Upper lobe of left lung (tissue), 4 donors: ENCODE data around the gene PRX.

ENCODE experiments used
- CTCF ChIP-seq, 6 experiments: fragments of 450-650 bp in 4 of 6; fragments of 200-600 bp in 2 of 6; sonication (generic) in 2 of 6; IDR thresholded peaks; one replicate each; pipeline ENCODE4 v1.5.1; 2016 to 2019; ENCODE audit warnings: antibody characterized with exemption in 6 of 6
- EP300 ChIP-seq, 4 donors: sonication (generic); formaldehyde crosslinking; IDR thresholded peaks; one replicate each; pipeline ENCODE4 v1.5.1; 2017; ENCODE audit warnings: antibody characterized with exemption in 4 of 4, control low read depth in 2 of 4
- POLR2A ChIP-seq, 4 donors: fragments of 450-650 bp; IDR thresholded peaks; one replicate each; pipeline ENCODE4 v1.5.1; 2016 to 2017; ENCODE audit warnings: antibody characterized with exemption in 4 of 4, mild to moderate bottlenecking in 2 of 4
- POLR2AphosphoS5 ChIP-seq, 2 donors: sonication (generic); formaldehyde crosslinking; IDR thresholded peaks; one replicate each; pipeline ENCODE4 v1.5.1; 2017; ENCODE audit warnings: antibody characterized with exemption in 2 of 2

DNA sequence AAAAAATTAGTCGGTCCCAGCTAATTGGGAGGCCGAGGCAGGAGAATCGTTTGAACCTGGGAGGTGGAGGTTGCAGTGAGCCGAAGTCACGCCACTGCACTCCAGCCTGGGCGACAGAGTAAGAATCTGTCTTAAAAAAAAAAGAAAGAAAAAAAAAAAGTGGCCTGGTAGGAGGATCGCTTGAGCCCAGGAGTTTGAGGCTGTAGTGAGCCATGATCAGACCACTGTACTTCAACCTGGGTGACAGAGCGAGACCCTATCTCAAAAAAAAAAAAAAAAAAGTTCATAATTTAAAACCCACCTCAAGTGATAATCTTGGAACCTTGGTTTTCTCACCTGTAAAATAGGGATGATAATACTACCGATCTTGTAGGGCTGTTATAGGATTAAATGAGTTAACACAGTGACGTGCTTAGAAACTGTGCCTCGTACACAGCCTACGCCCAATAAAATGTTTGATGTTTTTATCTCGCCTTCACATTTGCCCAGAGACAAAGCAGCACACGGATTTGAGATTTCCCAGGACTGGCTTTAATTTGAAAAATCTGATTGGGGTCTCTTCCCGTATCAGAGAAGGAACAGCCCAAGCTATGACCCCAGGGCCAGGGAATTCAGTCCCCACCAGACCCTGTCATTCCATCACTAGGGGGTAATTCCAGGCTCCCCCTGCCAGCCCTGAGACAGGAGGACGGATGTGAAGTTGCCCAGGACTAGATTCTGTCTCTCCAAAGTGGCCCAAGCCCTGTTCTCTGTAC lies 9.0 kb upstream of the PRX start:
- TF ChIP-seq CTCF (IDR thresholded peaks at IDR 0.05) (no peak), EP300 (IDR thresholded peaks at IDR 0.05) (no peak), POLR2AphosphoS5 (IDR thresholded peaks at IDR 0.05) (no peak), POLR2A (IDR thresholded peaks at IDR 0.05) (no peak)
